ENCODE results near the gene C11orf42. TPM values are rescaled to one million over a fixed set of nuclear protein-coding genes. Genes with fewer than 3 reads are reported as not detected.

The C11orf42 gene
- total RNA-seq, 4 donors from 2014 or later: not detected

GRCh38 chr11:6238902-6239301 is 33.5 kb downstream of the C11orf42 start, which contains the start of gene CNGA4:
Gene CNGA4, plus strand, starts transcription at chr11:6239089. Its CDS starts 118 bp downstream, at chr11:6239207.
- intact Hi-C loops (cut with DNase I): no loop called here
- 78% methylated on average over 1 of the region's 1 CpG for WGBS
- H3K36me3 ChIP-seq: no peaks in the 10 kb centered on the region

GRCh38 chr11:6240139-6240538 is 34.8 kb downstream of the C11orf42 start:
- H3K27me3 ChIP-seq: peaks cover 0 to 18% (median 0%) of the 10 kb centered on the region in 4 donors
- no peaks in the 10 kb centered on the region for H3K36me3 ChIP-seq
- 95% methylated on average over 28 of the region's 28 CpGs for WGBS
- TF ChIP-seq EP300 (IDR thresholded peaks at IDR 0.05) (no peak), POLR2A (IDR thresholded peaks at IDR 0.05; ENCODE audit: low read depth) (no peak), POLR2AphosphoS5 (IDR thresholded peaks at IDR 0.05) (no peak), CTCF (IDR thresholded peaks at IDR 0.05) (no peak)
- intact Hi-C loops (cut with DNase I): no loop called here
- H3K4me1 ChIP-seq: peaks cover 0 to 6% (median 6%) of the 10 kb centered on the region in 4 donors
- DNase-seq (ENCODE audit: extremely low spot score): no peak
- no peak overlapping the region for H3K4me3 ChIP-seq
- H3K9me3 ChIP-seq: no peaks in the 10 kb centered on the region
- no peak overlapping the region for H3K27ac ChIP-seq (replicated peaks in 1 of 4)

More at GRCh38 chr11:6238902-6239301, 33.5 kb downstream of the C11orf42 start, which contains the start of gene CNGA4:
- H3K27ac ChIP-seq (replicated peaks in 1 of 4): no peak within 1 kb of the TSS
- DNase-seq (ENCODE audit: extremely low spot score): no peak
- peaks cover under 1 to 11% (median 9%) of the 10 kb centered on the region in 4 donors for H3K4me1 ChIP-seq
- H3K4me3 ChIP-seq: no peak within 1 kb of the TSS
- H3K9me3 ChIP-seq: no peaks in the 10 kb centered on the region
- H3K27me3 ChIP-seq: peaks cover 0 to 18% (median 0%) of the 10 kb centered on the region in 4 donors
- TF ChIP-seq EP300 (IDR thresholded peaks at IDR 0.05) (no peak), POLR2AphosphoS5 (IDR thresholded peaks at IDR 0.05) (no peak), POLR2A (IDR thresholded peaks at IDR 0.05; ENCODE audit: low read depth) (no peak), CTCF (IDR thresholded peaks at IDR 0.05) (no peak)

- intact Hi-C loops (cut with DNase I): no loop called here
- Histone ChIP-seq H3K27me3 (peaks cover 0 to 18% (median 0%) of the 10 kb centered on the region in 4 donors), H3K36me3 (no peaks in the 10 kb centered on the region), H3K9me3 (no peaks in the 10 kb centered on the region), H3K4me3 (no peak overlapping the region), H3K27ac (replicated peaks in 1 of 4) (no peak overlapping the region), H3K4me1 (peaks cover 0 to under 1% (median 0%) of the 10 kb centered on the region in 4 donors)
- no peak for DNase-seq (ENCODE audit: extremely low spot score)
- 92% methylated on average over 1 of the region's 1 CpG for WGBS
- TF ChIP-seq POLR2A (IDR thresholded peaks at IDR 0.05; ENCODE audit: low read depth): no peak
- TF ChIP-seq EP300 (IDR thresholded peaks at IDR 0.05): no peak
- TF ChIP-seq CTCF (IDR thresholded peaks at IDR 0.05): no peak
- no peak for TF ChIP-seq POLR2AphosphoS5 (IDR thresholded peaks at IDR 0.05)
Measured at GRCh38 chr11:6240781-6241180, 35.4 kb downstream of the C11orf42 start.

GRCh38 chr11:6241316-6241715 is 36.0 kb downstream of the C11orf42 start:
- TF ChIP-seq POLR2A (IDR thresholded peaks at IDR 0.05; ENCODE audit: low read depth) (no peak), EP300 (IDR thresholded peaks at IDR 0.05) (no peak), POLR2AphosphoS5 (IDR thresholded peaks at IDR 0.05) (no peak), CTCF (IDR thresholded peaks at IDR 0.05) (no peak)
- intact Hi-C loops (cut with DNase I): no loop called here
- WGBS: 93% methylated on average over 6 of the region's 7 CpGs
- Histone ChIP-seq H3K4me1 (no peaks in the 10 kb centered on the region), H3K36me3 (no peaks in the 10 kb centered on the region), H3K27ac (replicated peaks in 1 of 4) (no peak overlapping the region), H3K27me3 (peaks cover 0 to 18% (median 0%) of the 10 kb centered on the region in 4 donors), H3K9me3 (no peaks in the 10 kb centered on the region), H3K4me3 (no peak overlapping the region)
- DNase-seq (ENCODE audit: extremely low spot score): no peak

- H3K27me3 ChIP-seq: peaks cover 0 to 14% (median 0%) of the 10 kb centered on the region in 4 donors
- no peaks in the 10 kb centered on the region for H3K36me3 ChIP-seq
- no peaks in the 10 kb centered on the region for H3K9me3 ChIP-seq
- WGBS: 92% methylated on average over 2 of the region's 2 CpGs
- TF ChIP-seq CTCF (IDR thresholded peaks at IDR 0.05): no peak
- TF ChIP-seq EP300 (IDR thresholded peaks at IDR 0.05): no peak
- TF ChIP-seq POLR2AphosphoS5 (IDR thresholded peaks at IDR 0.05): no peak
- no peak for TF ChIP-seq POLR2A (IDR thresholded peaks at IDR 0.05; ENCODE audit: low read depth)
- peaks cover 0 to 5% (median 0%) of the 10 kb centered on the region in 4 donors for H3K4me1 ChIP-seq
- H3K27ac ChIP-seq (replicated peaks in 1 of 4): no peak overlapping the region
- no peak overlapping the region for H3K4me3 ChIP-seq
- DNase-seq (ENCODE audit: extremely low spot score): no peak
- intact Hi-C loops (cut with DNase I): no loop called here
Measured at GRCh38 chr11:6245536-6245935, 40.2 kb downstream of the C11orf42 start.
